Hepatocyte (in vitro differentiated cells): ENCODE results near the gene NODAL. TPM values are rescaled to one million over a fixed set of nuclear protein-coding genes. Genes with fewer than 3 reads are reported as not detected.

Source experiments
- DNase-seq: peaks from one replicate; pipeline ENCODE4 v3.0.0-alpha.2; 2016; ENCODE audit warnings: low spot score
- H2AFZ ChIP-seq: fragments of 200-600 bp; sonication (generic); 2 replicates; pipeline ENCODE4 v1.6.0; 2016; ENCODE audit warnings: antibody characterized with exemption, mild to moderate bottlenecking
- H3K27ac ChIP-seq: fragments of 200-600 bp; sonication (generic); 2 replicates; pipeline ENCODE4 v1.5.1; 2016; ENCODE audit warnings: mild to moderate bottlenecking
- H3K27me3 ChIP-seq: fragments of 200-600 bp; sonication (generic); 2 replicates; pipeline ENCODE4 v1.6.1; 2016
- H3K36me3 ChIP-seq: fragments of 200-600 bp; sonication (generic); replicated peaks from 2 replicates; pipeline ENCODE4 v1.5.1; 2016; ENCODE audit warnings: low read depth; ENCODE audit not compliant: insufficient read depth
- H3K4me1 ChIP-seq: fragments of 200-600 bp; sonication (generic); 2 replicates; pipeline ENCODE4 v1.5.1; 2016; ENCODE audit warnings: mild to moderate bottlenecking, moderate library complexity; ENCODE audit not compliant: insufficient read depth
- H3K4me2 ChIP-seq: fragments of 200-600 bp; sonication (generic); 2 replicates; pipeline ENCODE4 v1.6.0; 2016
- H3K4me3 ChIP-seq: fragments of 200-600 bp; sonication (generic); 2 replicates; pipeline ENCODE4 v1.5.1; 2016; ENCODE audit warnings: mild to moderate bottlenecking
- H3K79me2 ChIP-seq: fragments of 200-600 bp; sonication (generic); 2 replicates; pipeline ENCODE4 v1.6.0; 2017; ENCODE audit warnings: mild to moderate bottlenecking
- H3K9me2 ChIP-seq: fragments of 200-600 bp; sonication (generic); replicated peaks from 2 replicates; pipeline ENCODE4 v1.6.0; 2017; ENCODE audit warnings: mild to moderate bottlenecking; ENCODE audit not compliant: insufficient read depth
- H3K9me3 ChIP-seq: fragments of 200-600 bp; sonication (generic); 2 replicates; pipeline ENCODE4 v1.5.1; 2016; ENCODE audit warnings: low read depth, mild to moderate bottlenecking
- H4K20me1 ChIP-seq: fragments of 200-600 bp; sonication (generic); 2 replicates; pipeline ENCODE4 v1.6.0; 2016; ENCODE audit warnings: mild to moderate bottlenecking; ENCODE audit not compliant: insufficient read depth, poor library complexity, severe bottlenecking
- EZH2 ChIP-seq: fragments of 200-600 bp; sonication (generic); IDR thresholded peaks from 2 replicates; pipeline ENCODE4 v1.6.1; 2016; ENCODE audit warnings: antibody characterized with exemption, mild to moderate bottlenecking, borderline replicate concordance
- EZH2phosphoT487 ChIP-seq: fragments of 200-600 bp; sonication (generic); IDR thresholded peaks from one replicate; pipeline ENCODE4 v1.6.1; 2018; ENCODE audit warnings: antibody characterized with exemption, mild to moderate bottlenecking, low read depth, moderate library complexity; ENCODE audit not compliant: unreplicated experiment, severe bottlenecking
- WGBS: methylation state at CpG from one replicate; pipeline ENCODE4 v1.1.6; 2016; ENCODE audit warnings: low lambda C conversion rate; ENCODE audit errors: missing lambda C conversion rate; 5-methylcytosine and 5-hydroxymethylcytosine counted together
- polyA plus RNA-seq: library from polyadenylated mRNA; unstranded; fragments of >200 nt; fragmentation: Nextera tagmentation; extraction: Ambion mirVana; gene quantifications from 2 replicates; pipeline ENCODE4 v1.2.1, GENCODE V29; 2016
- total RNA-seq: library from RNA; depleted of rRNA; stranded (reverse); fragments of >200 nt; gene quantifications from 2 replicates; pipeline ENCODE4 v1.2.3, GENCODE V29; 2014
- TF ChIP-seq, protein P1 (sequence below): fragments of 200-600 bp; sonication (generic); IDR thresholded peaks from 2 replicates; pipeline ENCODE4 v1.5.1; 2016; ENCODE audit warnings: antibody characterized with exemption, mild to moderate bottlenecking; ENCODE audit not compliant: poor library complexity

NODAL gene
- total and polyA plus RNA-seq, 2 experiments from 2014 or later, result not detected

DNA sequence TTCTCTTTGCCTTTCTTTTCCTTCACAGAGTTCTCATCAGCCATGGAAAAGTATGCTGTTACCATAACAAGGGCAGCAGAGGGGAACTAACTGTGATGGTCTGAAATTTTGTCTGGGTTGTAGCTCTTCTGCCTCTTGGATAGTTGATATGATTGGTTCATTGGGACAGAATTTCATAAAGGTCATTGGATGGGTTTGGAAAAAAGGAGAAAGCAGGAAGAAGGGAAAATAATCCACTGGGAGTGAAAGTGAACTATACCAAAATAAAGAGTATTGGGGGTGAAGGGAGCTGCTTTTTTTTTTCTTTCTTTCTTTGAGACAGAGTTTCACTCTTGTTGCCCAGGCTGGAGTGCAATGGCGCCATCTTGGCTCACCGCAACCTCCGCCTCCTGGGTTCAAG is 31.7 kb downstream of the NODAL start:
- Histone ChIP-seq H3K27ac (no peak overlapping the region), H3K4me2 (no peak overlapping the region), H3K27me3 (no peaks in the 10 kb centered on the region), H4K20me1 (peaks cover 86% of the 10 kb centered on the region), H3K9me2 (no peaks in the 10 kb centered on the region), H3K4me1 (peaks cover 31% of the 10 kb centered on the region), H3K4me3 (no peak overlapping the region), H2AFZ (no peak overlapping the region), H3K36me3 (peaks cover 4% of the 10 kb centered on the region), H3K79me2 (peaks cover 86% of the 10 kb centered on the region), H3K9me3 (no peaks in the 10 kb centered on the region)
- WGBS, result 100% methylated on average over 3 of the region's 3 CpGs
- no peak for DNase-seq
- TF ChIP-seq EZH2phosphoT487 (no peak), EZH2 (no peak)
- TF ChIP-seq, protein P1, sequence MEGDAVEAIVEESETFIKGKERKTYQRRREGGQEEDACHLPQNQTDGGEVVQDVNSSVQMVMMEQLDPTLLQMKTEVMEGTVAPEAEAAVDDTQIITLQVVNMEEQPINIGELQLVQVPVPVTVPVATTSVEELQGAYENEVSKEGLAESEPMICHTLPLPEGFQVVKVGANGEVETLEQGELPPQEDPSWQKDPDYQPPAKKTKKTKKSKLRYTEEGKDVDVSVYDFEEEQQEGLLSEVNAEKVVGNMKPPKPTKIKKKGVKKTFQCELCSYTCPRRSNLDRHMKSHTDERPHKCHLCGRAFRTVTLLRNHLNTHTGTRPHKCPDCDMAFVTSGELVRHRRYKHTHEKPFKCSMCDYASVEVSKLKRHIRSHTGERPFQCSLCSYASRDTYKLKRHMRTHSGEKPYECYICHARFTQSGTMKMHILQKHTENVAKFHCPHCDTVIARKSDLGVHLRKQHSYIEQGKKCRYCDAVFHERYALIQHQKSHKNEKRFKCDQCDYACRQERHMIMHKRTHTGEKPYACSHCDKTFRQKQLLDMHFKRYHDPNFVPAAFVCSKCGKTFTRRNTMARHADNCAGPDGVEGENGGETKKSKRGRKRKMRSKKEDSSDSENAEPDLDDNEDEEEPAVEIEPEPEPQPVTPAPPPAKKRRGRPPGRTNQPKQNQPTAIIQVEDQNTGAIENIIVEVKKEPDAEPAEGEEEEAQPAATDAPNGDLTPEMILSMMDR, result no peak

DNA sequence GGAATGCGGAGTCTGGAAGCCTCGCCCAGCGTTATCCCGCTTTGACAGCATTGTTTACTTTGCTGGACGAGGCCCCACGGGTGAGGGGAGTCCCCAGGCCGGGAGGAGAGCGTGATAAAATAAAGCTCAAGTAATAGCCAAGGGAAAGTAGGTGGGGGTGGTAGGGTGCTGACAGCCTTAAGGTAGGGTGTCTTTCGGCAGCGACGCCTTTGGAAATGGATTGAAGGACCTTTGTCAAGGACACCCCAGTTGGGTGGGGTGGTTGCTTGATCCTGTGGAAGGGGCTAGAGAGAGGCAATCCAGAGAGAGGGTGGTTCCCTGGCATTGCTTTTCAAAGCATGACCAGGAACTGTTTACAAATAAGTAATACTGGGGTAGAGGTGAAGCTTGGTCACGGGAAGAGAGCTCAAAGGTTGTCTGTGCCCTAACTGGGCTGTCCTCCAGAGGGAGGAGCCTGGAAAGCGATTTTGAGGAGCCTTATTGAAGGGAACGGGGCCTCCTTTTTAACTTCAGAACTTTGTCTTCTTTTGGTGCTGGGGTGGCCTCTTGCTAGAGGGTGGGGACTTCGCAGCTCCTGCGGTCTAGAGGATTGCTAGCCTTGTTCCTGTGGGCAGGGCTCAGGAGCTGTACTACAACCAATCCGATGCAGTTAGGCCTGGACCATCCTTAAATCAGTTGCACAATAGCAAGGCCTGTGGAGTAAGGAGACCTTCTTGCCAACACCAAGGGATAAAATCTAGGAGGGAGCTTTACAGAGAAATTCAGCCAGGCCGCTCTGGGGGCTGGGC is 36.2 kb downstream of the NODAL start:
- no peaks in the 10 kb centered on the region for H3K36me3 ChIP-seq

DNA sequence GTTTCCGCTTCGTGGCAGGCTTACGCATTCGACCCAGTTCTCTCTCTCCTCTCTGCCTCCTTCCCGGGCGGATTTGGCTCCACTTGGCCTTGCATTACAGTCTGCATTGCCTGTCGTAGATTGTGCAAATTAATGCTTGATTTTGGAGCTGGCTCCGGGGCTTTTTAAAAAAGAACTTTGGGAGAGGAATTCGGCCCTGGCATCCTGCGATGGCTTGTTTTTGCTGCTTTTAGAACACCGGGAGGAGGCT is 36.8 kb downstream of the NODAL start:
- peak overlapping the region; percentile 81 for H3K4me2 ChIP-seq
- H2AFZ ChIP-seq, result no peak overlapping the region
- peak overlapping the region; percentile 98 for H3K27ac ChIP-seq
- no peak for DNase-seq
- H3K27me3 ChIP-seq, result no peaks in the 10 kb centered on the region
- peak overlapping the region; percentile 47 for H3K4me3 ChIP-seq
- no peaks in the 10 kb centered on the region for H3K9me3 ChIP-seq
- peaks cover 42% of the 10 kb centered on the region for H3K79me2 ChIP-seq
- 1% methylated on average over 11 of the region's 11 CpGs for WGBS
- H3K4me1 ChIP-seq, result peaks cover 13% of the 10 kb centered on the region
- peaks cover 35% of the 10 kb centered on the region for H4K20me1 ChIP-seq
- TF ChIP-seq EZH2 (no peak), EZH2phosphoT487 (no peak)
- TF ChIP-seq, protein P1, result no peak
- no peaks in the 10 kb centered on the region for H3K9me2 ChIP-seq
- H3K36me3 ChIP-seq, result no peaks in the 10 kb centered on the region

More for the DNA sequence above, 36.2 kb downstream of the NODAL start:
- Histone ChIP-seq H3K9me2 (no peaks in the 10 kb centered on the region), H2AFZ (no peak overlapping the region), H3K4me3 (peak overlapping the region; percentile 47), H3K27ac (peak overlapping the region; percentile 98), H3K79me2 (peaks cover 47% of the 10 kb centered on the region), H3K4me2 (peak overlapping the region; percentile 81), H3K27me3 (no peaks in the 10 kb centered on the region), H3K9me3 (no peaks in the 10 kb centered on the region), H3K4me1 (peaks cover 13% of the 10 kb centered on the region), H4K20me1 (peaks cover 40% of the 10 kb centered on the region)
- no peak for TF ChIP-seq EZH2
- TF ChIP-seq, protein P1, result no peak
- TF ChIP-seq EZH2phosphoT487, result no peak
- peak; percentile 85 for DNase-seq
- WGBS, result 4% methylated on average over 18 of the region's 18 CpGs
